HG03095 (cell line): ENCODE data around the gene NTN3.

Source experiments
- ATAC-seq: cut with Tn5 transposase; IDR thresholded peaks from one replicate; pipeline ENCODE4 v1.9.1; 2021; ENCODE audit warnings: moderate library complexity; ENCODE audit not compliant: unreplicated experiment

The NTN3 gene

DNA sequence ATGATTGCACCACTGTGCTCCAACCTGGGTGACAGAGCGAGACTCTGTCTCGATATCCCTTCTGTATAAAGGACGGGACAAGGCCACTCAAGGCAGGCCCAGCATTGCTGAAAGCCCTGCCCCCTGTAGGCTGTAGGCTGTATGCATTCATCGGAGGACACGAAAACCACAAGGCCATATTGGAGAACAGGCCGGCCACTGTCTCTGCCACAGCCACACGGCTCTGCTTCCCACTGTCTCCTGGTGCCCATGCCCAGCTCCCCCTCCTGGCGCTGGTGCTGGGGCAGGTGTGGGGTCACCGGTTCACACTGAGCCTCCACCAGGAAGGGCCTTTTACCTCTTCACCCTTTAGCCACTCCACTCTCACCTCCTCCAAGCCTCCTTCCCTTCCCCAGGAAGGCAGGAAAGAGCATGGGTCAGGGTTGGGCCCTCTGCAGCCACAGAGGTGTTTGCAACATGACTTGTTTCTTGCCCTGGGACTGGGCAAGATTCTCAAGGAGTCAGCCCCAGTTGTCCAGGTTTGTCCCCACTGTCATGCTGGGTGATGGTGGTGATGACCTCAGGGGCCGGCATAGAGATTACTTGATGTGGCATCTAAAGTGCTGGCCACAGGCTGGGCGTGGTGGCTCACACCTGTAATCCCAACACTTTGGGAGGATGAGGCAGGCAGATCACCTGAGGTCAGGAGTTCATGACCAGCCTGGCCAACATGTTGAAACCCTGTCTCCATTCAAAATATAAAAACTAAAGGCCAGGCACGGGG, 5.3 kb upstream of the NTN3 start:
- ATAC-seq: no peak

DNA sequence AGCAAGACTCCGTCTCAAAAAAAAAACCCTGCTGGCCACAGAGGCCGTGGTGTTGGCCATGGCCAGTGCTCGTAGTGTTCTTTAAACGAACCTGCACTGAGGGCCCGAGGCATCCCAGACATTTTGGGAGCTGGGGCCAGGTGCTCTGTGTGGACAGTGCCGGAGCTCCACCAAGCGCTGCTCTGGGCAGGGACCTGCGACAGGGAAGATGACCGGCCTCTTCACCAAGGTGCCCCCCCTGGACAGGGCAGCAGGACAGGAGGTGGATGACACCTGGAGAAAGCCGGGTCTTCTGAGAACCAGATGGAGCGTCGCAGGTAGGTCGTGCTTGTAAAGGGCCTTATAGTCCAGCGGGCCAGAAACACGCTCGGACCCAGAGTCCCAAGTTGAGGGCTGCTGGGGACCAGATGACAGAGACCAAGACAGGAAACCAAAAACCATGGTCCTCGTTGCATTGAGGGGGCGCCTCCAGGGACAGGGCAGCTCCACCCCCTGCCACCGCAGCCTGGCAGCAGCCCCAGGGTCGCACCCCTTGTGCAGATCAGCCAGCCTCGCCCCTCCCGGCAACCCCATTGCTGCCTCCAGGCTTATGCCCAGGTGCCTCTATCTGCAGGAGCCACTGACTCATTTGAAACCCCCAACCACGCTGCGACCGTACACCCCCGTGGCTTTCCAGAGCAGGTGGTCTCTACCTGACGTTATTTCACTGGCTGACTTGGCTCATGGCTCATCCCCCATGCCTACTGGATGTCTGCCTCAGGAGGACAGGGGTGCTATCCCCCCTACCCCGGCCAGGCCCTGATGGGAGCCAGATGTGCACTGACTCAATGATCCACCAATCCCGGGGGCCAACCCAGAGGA, 4.2 kb upstream of the NTN3 start:
- ATAC-seq: no peak

DNA sequence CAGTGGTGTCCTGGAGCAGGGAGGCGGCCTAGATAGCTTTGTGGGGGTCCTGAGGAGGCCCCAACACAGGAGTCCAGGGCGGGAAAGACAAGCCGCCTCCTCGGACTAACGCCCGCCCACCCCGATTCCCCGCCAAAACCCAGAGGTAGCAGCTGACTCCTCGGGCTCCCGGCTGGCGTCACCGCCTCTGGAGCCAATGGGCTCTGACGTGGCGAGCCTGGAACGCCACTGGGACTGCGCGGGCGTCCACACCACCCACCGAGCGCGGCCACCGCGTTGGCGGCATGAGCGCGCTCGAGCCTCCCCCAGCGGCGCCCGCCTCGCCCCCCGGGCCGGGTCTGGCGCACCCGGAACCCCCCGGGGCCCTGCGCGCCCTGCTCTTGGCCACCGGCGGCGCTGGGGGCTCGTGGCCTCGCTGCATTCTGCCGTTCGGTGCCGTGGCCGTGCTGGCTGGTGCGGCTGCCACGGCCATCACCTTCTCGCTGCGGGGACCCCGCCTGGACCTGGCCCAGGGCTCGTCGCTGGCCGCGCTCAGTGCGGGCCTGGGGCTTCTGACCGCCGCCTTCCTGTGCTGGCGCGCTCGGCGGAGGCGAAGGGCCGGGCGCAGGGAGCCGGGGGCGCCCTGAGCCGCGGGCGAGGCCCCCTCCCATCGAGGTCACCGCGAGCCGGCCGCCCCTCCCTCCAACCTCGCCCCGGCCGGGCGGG, 3.4 kb upstream of the NTN3 start:
- no peak for ATAC-seq

DNA sequence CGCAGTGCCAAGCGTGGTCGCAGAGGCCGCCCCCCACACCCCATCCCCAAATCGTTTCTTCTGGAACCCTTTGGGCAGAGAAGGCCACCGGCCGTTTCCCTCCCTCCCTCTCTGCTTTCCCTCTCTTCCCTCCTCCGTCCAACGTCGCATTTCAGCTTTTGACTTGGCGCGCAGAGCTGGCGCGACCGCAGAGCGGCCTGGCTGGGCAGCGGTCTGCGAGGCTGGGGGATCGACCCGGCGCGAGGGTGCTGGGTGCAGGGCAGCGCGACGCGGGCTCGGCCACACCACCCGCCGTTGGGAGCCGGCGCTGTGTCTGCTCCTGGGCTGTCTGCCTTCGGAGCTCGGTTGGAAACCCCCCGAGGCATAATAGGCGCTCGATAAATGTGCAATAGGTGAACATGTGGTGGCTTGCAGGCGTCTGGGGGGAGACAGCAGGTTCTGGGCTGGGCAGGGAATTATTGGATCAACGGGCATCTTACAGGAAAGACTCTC, 2.8 kb upstream of the NTN3 start:
- no peak for ATAC-seq

DNA sequence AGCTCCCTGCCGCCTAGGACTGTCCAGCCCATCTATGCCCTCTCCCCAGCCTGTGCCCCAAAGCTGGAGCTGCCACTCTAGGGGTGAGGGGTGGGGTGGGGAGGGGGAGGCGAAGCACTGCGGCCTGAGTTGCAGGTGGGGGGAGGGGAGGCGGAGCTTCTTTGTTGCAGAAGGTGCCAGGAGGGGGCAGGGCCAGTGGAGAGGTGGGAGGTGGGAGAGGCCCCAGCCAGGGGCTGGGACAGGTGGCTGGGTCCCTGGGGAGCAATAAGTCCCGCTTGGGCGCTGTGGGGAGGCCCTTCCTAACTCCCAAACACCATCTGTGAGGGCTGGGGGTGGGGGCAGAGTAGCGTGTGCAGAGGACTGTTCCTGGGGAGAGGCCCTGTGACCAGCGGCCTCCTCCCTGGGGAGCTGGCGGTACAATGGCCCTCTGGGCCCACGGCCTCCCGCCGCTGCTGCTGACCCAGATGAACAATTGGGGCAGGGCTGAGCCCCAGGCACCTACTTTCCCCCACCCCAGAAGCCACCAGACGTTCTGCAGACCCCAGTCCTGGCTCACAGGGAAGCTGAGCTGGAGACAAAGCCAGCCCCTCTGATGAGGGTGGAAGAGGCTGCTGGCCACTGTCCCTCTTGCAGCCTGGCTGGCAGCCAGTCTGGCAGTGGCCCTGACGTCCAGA, 2.2 kb upstream of the NTN3 start:
- ATAC-seq: no peak

DNA sequence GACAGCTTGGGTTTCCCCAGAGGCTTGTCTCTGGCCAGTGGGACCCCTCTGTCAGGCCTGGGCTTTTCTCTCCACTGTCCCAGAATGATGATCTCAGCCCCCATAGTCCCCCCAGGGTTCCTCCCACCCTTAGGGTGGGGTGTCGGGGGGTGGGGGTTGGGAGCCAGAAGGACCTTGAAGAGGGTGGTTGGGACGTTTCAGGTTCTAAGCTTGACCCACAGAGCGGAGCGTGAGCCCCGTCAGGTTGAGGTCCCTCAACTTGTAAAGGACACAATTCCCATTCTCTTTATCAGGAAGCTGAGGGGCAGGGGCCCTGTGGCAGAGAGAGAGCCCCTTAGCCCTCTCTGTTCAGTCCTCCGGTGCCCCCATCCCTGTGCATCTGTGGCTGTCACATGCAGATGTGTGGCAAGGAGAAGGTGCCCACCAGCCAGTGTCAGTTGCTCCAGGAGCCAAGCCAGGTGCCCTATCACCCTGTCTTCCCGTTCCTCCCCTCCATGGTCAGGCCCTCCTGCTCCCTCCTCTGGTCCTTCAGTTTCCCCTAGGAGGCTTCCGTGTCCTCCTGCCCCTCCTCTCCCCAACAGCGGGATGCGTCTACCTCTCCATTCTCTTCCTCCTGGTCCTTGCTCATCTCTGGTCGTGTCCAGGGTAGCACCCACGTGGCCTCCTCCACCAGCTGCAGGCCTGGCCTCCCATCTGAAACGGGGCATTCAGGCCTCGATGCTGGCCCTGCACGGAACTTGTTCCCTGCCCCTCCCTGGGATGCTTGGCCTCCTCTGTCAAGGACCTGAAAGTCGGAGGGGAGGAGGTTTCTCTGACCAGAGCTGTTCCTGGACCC, 1.5 kb upstream of the NTN3 start:
- no peak for ATAC-seq

DNA sequence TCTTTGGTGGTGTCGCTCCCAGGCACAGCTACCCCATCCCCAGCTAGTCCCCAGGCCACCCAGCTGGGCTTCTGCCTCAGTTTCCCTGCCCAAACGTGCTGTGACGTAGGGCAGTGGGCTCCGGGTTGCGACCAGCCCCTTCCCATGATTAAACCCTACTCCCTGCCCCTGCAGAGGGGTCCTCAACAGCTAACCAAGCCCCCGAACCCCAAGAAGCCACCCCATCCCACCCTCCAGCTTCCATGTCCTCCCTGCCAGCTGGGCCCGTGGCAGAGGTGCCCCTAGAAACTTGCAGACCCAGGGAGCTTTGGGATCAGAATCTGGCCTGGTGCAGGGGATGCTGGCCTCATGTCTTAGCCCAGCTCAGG, 879 bp upstream of the NTN3 start:
- no peak for ATAC-seq

DNA sequence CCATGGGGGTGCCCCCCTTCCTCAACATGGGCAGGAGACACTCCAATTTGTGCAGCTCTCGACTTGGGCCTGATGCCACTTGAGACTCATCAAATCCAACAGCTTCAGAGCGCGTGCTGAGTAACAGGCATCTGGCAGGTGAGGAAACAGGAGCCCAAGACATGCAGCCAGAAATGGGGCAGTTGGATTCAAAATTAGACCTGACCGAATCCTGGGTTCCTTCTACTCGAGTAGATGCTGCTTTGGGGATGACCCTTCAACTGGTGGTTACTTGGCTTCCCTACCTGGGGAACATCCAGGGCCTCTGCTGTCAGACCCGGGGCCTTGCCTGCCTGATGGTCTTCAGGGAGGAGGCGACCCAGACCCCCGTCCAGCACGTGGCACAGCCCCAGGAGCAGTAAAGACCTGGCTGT, 488 bp upstream of the NTN3 start:
- ATAC-seq: no peak

DNA sequence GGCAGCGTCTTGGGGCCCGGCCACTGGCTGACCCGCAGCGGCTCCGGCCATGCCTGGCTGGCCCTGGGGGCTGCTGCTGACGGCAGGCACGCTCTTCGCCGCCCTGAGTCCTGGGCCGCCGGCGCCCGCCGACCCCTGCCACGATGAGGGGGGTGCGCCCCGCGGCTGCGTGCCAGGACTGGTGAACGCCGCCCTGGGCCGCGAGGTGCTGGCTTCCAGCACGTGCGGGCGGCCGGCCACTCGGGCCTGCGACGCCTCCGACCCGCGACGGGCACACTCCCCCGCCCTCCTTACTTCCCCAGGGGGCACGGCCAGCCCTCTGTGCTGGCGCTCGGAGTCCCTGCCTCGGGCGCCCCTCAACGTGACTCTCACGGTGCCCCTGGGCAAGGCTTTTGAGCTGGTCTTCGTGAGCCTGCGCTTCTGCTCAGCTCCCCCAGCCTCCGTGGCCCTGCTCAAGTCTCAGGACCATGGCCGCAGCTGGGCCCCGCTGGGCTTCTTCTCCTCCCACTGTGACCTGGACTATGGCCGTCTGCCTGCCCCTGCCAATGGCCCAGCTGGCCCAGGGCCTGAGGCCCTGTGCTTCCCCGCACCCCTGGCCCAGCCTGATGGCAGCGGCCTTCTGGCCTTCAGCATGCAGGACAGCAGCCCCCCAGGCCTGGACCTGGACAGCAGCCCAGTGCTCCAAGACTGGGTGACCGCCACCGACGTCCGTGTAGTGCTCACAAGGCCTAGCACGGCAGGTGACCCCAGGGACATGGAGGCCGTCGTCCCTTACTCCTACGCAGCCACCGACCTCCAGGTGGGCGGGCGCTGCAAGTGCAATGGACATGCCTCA, 773 bp downstream of the NTN3 start:
- no peak for ATAC-seq

DNA sequence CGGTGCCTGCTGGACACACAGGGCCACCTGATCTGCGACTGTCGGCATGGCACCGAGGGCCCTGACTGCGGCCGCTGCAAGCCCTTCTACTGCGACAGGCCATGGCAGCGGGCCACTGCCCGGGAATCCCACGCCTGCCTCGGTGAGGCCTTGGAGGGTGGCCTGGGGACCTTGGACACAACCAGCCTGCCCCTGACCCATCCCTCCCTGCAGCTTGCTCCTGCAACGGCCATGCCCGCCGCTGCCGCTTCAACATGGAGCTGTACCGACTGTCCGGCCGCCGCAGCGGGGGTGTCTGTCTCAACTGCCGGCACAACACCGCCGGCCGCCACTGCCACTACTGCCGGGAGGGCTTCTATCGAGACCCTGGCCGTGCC, 1.4 kb downstream of the NTN3 start:
- ATAC-seq: no peak

DNA sequence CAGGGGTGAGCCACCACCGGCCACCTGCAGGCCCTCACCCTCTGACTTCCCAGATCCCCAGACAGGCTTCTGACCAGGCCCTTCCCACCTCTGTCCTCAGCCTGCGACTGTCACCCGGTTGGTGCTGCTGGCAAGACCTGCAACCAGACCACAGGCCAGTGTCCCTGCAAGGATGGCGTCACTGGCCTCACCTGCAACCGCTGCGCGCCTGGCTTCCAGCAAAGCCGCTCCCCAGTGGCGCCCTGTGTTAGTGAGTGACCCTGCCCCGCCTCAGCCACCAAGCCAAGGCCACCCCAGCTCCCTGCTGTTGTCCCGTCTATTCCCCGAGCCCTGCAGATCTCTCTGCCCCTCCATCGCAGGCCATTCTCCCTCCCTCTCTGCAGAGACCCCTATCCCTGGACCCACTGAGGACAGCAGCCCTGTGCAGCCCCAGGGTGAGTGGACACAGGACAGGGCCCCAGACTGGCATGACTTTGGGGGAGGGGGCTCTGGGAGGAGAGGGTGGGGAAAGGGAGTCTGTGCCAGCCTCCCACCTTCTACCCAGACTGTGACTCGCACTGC, 1.9 kb downstream of the NTN3 start:
- ATAC-seq: no peak

DNA sequence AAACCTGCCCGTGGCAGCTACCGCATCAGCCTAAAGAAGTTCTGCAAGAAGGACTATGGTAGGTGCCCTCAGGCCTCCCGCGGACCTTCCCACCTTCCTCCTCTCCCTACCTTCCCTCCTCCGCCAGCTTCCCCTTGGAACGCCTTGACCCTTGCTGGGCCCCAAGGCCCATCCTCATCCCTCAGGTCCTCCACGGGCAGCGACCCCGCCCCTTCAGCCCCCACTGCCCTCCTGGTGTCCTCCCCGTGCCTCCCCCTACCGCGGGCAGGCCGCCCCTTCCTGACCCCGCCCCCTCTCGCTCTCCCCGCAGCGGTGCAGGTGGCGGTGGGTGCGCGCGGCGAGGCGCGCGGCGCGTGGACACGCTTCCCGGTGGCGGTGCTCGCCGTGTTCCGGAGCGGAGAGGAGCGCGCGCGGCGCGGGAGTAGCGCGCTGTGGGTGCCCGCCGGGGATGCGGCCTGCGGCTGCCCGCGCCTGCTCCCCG, 2.4 kb downstream of the NTN3 start:
- ATAC-seq: no peak

DNA sequence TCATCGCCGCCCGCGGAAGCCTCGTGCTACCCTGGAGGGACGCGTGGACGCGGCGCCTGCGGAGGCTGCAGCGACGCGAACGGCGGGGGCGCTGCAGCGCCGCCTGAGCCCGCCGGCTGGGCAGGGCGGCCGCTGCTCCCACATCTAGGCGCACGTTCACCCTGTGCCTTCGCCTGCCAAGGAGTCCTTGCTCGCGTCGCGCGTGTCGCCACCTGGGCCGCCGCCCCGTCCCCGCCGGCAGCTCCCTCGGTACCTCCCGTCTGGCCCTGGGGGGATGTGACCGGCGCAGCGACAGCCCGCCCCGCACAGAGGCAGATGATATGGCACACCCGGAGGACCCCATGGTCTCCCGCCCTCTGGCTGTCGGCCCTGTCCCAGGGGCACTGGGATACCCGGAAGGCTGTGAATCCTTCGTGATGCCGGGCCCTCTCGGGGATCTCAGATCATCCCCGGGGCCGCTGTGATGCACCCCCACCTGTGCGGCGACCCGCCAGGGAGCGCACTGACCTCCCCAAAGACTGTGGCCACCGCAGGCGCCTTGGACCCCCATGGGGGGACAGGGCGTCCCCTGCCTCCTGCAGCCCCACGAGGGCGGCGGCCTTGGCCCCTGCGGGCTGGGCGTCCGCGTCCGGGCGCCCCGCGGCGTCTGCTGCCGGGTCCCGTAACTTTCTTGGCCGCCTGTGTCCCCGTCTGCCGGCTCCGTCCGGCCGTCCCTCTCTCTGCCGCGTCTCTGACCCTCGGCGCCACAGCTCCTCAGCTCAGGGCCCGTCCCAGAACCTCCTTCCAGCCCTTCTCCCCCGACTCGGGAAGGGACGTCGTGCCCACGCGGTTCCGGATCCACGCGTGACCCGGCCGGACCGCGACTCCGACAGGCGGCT, 3.1 kb downstream of the NTN3 start:
- ATAC-seq: no peak

DNA sequence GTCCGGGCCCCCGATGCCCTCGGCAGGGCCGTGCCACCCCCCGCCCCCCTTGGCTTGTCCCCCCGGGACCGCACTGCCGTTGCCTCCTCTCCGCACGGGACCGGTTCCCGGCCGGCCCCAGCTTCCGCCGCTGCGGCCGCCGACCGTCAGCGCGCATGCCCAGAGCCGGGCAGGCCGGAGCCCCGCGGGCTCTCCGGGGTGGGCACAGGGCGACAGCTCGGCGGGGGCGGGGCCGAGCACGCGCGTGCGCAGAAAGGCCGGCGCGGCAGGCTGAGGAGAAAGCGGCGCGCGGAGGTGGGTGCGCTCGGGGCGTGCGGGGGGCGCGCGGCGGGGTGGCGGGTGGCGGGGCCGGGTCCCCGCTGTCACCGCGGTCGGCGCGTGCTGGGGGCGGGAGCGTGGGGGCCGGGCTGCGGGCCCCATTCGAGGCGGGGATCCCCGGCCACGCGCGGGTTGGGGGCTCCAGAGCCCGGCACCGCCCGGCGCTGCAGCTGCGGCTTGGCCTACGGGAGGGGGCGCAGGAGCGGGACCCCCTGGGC, 3.8 kb downstream of the NTN3 start, which contains the start of gene TBC1D24:
Gene TBC1D24, plus strand, starts transcription at position 251 of the 536 bp plus-strand sequence. CDS start 21,022 bp downstream, outside the sequence.
- ATAC-seq: peak; percentile 36

DNA sequence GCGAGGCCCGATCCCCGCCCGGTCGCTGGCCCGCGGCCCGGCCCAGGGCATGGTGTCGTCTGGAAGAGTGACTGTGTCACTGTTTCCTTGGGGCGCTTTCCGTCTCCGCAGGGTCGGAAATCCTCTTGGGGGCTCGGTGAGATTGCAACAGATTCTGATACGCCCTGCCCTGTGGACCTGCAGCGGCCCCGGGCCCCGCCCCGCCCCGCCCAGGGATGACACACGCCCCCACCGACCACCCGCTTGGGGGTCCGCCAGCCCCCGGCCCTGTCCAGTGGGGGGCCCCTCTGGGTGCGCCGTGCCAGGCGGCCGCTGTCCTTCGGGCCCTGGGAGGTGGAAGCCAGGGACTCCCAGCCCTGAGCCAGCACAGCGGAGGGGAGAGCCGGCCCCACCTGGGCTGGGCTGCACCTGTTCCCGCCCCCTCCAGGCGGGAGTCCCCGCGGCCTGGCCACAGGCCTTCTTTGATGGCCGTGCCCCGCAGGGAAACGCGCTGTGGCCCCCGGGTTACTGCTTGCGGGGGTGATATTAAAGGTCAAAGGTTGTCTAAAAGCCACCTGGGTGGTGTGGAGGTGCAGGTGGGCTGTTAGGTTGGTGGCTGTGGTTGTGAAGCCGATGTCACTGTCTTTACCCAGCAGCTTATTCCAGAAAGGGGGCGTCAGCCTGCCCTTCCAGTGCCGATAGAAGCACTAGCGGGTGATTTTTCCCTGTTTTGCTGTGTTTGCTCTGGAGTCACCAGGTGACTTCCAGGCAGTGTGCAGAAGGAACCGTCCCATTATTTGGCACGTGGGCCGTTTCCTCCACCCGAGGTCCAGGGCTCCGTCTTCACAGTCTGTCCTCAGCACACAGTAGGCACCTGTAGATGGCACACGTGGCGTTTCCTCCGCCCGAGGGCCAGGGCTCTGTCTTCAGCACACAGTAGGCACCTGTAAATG, 4.6 kb downstream of the NTN3 start:
- peak; percentile 8 for ATAC-seq

DNA sequence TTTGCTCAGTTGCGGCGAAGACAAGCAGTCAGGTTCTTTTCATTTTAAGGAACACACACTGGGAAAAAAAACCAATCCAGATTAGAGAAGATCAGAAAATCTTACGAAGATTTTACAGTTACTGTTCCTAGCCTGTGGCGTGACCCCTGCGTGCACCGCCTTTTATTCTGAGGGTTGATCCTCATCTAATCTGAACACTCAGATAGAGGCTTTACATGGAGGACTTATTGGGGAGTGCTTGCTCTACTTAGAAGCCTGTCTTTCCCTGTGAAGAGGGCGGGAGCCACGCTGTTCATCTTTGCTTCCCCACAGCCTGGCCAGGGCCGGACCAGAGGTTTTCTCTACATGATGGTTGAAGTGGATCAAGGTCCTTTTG, 5.2 kb downstream of the NTN3 start:
- ATAC-seq: no peak
